HG03097 (cell line): ENCODE results near the gene LRIT3.
A peak's percentile ranks its signal among the peaks of the same experiment; 100 is the strongest.

Experiments used
- ATAC-seq: cut with Tn5 transposase; IDR thresholded peaks from one replicate; pipeline ENCODE4 v1.9.1; 2021; ENCODE audit not compliant: unreplicated experiment, low FRiP score

LRIT3 gene, protein sequence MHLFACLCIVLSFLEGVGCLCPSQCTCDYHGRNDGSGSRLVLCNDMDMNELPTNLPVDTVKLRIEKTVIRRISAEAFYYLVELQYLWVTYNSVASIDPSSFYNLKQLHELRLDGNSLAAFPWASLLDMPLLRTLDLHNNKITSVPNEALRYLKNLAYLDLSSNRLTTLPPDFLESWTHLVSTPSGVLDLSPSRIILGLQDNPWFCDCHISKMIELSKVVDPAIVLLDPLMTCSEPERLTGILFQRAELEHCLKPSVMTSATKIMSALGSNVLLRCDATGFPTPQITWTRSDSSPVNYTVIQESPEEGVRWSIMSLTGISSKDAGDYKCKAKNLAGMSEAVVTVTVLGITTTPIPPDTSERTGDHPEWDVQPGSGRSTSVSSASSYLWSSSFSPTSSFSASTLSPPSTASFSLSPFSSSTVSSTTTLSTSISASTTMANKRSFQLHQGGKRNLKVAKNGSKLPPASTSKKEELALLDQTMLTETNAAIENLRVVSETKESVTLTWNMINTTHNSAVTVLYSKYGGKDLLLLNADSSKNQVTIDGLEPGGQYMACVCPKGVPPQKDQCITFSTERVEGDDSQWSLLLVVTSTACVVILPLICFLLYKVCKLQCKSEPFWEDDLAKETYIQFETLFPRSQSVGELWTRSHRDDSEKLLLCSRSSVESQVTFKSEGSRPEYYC

DNA sequence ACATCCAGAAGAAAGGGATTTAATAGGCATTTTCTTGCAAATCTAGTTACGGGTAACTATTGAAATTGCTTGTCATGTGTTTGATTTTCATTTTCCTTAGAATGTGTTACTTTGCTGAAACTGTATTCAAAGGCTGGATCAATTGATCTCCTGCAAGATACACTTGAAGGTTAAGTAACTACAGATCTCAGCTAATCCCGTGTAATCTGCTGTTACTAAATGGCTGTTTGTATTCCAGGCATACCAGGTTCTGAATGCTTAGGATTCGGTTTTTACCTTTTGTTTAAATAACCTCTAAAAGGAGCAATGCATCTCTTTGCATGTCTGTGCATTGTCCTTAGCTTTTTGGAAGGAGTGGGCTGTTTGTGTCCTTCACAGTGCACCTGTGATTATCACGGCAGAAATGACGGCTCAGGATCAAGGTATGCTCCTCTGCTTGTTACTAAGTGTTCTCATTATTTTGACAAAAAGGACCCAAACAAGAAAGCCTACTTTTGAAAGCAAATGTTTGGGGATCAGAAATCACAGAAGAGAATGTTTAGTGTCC is at the start of gene LRIT3:
Gene LRIT3, plus strand, starts transcription at position 212 of the 547 bp plus-strand sequence. Its CDS starts 95 bp downstream, at position 307.
- ATAC-seq: no peak

DNA sequence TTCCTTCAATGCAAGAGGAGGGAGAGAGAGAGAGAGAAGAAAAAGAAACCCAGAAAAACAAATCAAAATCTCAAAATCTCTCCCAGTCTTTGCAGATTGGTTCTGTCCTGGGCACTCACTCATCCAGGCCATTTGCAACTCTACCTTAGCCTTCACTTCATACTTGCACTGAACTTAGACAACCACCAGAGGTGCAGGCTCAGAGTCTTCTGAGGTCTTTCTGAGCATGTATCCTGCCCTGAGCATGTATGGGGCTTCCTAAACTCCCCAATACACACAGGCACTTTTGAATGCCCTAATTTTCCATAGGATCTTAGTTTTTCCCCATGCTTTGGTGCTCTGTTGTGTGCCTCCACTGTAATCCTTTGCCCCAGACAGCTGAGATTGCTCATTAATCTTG is 49.0 kb upstream of the LRIT3 start:
- no peak for ATAC-seq

DNA sequence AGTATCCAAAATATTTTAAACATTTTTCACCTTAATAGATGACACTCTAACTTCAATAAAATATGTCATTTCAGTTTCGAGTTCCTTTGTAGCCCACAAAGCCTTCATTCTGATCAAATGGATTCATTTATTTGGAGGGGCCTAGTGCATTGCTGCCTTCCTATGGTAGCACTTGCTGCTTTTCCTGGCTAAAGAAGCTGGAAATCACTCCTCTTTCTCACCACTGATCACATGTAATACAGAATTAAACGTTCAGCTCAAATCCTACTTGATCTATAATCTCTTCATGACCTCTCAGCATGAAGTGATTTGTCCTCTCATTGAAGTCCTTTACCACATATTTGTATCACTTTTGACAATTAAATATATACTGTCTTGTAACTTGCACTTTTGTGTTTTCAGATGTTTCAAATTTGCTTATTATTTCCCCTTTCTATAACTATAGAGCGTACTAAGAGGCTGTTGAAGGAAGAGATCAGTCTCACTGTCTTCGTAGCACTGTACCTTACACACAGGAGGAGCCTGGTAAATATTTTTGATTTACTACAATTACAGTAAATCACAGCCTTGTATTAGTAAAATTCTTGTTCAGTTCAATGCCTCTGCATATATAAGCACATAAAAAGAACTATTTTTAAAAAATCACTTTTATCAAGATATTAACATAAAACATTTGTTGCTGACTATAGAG is 46.7 kb upstream of the LRIT3 start:
- no peak for ATAC-seq

DNA sequence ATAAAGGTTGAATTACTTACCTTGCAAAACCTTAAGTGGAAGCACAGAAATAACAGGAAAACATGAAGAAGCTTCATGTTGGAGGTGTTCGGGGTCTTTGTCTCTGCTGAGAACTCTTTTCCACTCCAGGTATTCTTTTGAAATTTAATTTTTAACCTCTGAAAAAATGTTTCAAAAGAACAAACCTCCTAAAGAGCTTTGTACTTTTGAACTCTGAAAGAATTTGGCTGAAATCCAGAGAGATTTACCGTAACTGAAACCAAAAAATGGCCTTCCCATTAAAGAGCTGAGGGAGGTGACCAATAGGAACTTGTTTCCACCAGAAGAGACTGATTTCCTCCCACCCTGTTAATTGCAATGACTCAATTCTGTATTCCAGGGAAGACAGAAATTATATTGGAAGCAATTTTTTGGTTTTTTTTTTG is 46.0 kb upstream of the LRIT3 start, which contains the start of gene CFI:
Gene CFI, minus strand, starts transcription at position 105 of the 425 bp plus-strand sequence. Its CDS starts 28 bp downstream, at position 77.
- ATAC-seq: no peak

DNA sequence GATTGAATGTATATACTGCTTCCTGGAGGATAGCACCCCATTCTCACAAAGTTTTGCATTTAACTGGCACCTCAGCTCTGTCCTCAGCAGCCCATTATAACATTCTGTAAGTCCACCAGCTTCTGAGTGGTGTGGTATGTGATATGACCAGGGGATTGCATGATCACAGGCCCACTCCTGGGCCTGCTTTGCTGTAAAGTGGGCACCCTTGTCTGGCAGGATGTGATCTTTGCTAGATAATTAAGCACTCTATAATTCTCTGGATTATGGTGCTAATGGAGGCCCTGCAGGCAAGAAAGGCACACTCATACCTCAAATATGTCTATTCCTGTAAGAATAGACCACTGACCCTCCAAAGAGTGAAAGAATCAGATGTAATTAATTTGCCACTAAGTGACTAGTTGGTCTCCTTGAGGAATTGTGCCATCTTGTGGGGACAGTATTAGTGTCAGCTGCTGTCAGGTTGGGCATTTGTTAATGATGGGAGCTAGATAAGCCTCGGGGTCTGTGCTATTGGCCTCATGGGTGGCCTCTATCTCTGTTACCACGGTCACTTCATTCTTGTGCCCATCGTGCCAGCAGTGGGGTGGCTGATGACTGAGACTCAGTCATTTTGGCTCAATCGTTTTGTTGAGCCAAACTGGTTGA is 43.9 kb upstream of the LRIT3 start:
- peak; percentile 61 for ATAC-seq

DNA sequence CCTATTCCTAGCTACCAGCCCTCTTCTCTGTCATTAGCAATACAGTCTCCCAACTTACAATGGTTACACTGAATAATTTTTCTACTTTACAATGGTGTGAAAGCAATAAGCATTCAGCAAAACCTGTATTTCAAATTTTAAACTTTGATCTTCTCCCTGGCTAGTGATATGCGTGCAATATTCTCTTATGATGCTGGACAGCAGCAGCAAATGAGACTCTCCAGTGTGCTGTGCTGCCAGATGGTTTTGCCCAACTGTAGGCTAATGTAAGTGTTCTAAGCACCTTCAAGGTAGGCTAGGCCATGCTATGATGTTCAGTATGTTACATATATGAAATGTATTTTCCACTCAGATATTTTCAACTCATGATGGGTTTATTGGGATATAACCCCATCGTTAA is 38.3 kb upstream of the LRIT3 start:
- ATAC-seq: no peak

DNA sequence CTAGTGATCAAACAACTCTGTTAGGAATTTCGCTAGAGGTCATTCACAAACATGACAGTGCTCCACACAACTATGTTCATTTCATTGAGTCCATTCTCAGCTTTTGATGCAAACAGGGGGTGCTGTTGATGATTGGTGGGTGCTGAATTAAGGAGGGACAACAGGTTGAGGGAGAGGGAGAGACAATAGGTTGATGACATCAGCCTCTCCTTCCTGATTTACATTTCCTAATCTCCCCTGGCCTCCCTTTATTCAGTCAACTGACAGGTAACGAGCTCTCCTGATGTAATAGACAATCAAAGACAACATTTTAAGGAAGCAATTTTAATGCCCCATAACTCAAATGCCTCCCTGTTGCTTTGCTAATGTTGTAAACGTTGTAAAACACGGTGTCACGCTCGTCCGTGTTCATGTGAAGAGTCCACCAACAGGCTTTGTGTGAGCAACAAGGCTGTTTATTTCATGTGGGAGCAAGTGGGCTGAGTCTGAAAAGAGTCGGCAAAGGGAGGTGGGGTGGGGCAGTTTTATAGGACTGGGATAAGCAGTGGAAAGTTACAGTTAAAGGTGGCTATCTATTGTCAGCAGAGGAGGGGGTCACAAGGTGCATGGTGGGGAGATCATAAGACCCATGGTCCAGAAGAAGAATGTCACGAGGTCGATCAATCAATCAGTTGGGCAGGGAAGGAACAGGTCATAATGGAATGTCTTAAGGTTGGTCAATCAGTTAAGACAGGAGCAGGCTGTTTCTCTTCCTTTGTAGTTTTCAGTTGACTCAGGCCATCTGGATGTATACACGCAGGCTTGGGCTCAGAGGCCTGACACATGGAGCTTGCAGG is 37.1 kb upstream of the LRIT3 start:
- no peak for ATAC-seq

DNA sequence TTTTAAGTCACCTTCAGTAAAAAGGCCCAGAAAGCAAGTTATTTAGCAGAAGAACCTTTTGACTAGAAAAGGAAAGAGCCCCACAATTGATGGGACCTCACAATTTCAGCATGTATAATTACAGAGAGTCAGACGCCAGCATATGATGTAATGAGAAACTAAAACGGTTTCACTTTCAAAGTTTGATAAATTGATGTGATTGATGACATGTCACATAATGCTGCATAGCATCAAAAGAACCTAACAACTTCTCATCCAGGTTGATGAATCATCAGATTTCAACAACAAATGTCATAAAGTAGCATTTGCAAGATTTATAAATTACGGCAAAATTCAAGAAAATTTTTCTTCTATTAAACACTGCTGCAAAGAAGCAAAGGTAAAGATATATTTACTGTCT is 36.2 kb upstream of the LRIT3 start:
- ATAC-seq: no peak

DNA sequence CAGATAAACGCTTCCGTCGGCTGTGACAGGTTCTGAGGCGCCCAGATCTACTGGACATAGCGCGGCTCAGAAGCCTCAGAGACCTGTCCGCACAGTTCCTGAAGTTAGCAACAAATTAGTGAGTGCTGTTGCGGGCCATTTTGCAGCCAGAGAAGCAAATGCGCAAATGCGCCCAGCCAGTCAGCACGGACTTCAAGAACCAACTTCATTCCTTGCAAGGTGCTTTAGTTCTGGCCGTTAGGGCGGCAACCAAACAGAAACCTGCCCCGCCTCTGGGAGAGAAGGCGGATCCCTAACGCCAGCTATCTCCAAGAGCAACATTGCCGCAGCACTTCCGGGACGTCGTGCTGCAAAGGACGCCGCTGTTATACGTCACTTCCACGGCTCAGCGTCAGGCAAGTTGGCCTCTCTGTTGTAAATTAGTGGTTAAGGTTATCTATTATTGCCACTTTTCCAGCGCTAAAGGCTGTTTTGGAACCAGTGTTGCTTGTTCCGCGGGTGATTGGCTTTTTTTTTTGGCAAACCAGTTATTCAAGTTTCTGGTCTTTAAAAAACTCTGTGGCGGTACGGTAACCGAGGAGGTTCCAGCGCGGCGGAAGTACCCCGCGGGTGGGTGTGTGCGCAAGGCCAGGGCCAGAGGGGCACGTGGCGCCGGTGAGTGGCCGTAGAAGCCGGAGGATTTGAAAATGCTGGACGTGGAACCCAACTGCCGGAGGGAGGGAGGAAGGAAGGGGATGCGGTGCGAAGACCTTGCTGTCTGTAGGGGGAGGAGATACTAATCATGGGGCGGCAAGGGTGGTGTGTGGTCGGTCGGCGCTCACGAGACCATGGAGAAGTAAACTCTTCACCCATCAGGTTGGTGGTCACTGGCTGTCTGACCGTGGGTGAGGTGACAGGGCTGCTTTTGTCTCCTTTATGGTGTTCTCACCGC is 32.5 kb upstream of the LRIT3 start, which contains the start of gene GAR1:
Gene GAR1, plus strand, starts transcription at position 612 of the 931 bp plus-strand sequence. CDS start 403 bp downstream, outside the sequence.
- ATAC-seq: peak; percentile 99

DNA sequence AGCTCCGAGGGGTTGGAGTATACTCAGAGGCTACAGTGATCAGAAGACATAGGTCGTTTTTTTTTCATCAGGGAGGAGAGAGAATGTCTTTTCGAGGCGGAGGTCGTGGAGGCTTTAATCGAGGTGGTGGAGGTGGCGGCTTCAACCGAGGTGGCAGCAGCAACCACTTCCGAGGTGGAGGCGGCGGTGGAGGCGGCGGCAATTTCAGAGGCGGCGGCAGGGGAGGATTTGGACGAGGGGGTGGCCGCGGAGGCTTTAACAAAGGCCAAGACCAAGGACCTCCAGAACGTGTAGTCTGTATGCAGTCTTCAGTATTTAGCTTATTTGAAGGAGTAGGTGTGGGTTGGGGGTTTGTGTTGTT is 31.8 kb upstream of the LRIT3 start:
- no peak for ATAC-seq

DNA sequence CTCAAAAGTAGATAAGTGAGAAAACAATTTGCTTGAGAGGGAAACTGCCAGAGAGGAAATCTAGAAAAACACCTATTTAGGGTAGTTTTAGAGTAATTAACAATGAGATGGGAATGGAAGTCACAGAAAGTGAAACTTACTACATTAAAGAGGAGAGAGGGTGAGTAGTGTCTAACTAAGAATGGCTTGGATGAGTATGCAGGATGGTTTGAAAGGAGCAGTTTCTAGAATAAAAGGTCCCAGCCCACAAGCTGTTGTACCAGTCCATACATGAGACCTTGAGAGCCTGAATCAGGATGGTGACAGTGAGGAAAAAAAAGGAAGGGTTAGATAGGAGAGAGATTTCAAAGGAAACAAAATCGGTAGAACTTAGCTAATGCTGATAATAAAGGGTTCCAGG is 31.0 kb upstream of the LRIT3 start:
- no peak for ATAC-seq

DNA sequence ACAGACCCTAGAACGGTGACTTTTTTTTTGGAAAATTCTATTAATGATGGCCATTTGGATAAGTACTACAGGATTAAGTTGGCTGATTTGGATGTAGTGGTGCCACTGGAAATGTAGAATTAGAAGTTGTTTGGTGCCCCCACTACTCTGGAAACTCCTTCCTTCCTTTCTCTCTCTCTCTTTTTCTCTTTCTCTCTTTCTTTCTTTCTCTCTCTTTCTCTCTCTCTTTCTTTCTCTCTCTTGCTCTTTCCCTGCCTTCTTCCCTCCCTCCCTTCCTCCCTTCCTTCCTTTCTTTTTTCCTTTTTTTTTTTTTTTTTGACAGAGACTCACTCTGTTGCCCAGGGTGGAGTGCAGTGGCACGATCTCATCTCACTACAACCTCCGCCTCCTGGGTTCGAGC is 29.6 kb upstream of the LRIT3 start:
- no peak for ATAC-seq

DNA sequence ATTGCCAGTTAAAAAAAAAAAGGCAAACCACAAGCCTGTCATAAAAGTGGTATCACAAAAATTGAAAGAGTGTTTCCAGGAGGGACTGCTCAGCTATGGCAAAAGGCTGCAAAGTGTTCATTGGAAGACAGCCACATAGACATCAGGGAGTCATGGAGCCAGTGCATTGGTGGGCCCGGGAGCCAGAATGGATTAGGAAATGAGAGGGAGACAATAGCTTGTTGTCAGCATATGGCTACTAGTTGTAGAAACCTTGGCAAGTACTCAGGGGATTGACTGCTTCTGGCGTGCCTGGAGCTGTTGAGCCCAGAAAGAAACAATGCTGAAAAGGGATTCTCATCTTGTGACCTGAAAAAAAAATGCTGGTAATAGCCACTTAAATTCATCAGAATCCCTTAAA is 27.3 kb upstream of the LRIT3 start:
- ATAC-seq: no peak

DNA sequence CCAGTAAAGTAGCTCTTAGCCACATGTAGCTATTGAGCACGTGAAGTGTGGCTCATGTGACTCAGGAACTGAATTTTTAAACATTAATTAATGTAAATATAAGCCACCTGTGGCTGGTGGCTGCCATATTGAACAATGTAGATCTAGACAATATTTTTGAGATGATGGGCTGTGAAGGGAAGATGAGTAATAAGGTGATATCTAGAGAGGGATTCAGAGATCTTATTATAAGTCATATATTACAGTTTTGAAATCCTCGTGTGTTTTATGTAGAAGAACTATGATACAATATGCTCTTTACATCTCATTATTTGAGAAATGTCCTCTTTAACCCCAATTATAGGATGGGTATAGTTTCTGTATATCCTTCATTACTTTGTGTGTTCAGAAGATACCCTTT is 26.7 kb upstream of the LRIT3 start:
- ATAC-seq: no peak

DNA sequence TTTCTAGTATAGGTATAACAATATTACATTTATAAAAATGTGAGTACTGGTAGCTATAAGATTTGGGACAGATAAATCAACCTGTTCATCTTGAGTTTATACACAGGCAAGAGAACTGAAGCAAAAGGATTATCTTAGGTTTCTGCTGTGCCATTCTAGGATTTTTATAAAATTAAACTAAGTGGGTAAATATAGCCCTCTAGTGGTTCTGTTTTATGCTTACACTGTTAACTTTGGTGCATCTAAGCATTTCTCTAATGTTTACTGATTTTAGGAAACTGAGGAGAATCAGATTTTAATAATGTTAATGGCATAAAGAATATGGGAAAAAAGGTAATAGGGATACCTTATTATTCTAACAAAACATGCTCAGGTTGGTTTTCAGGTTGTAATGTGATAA is 21.2 kb upstream of the LRIT3 start:
- no peak for ATAC-seq

DNA sequence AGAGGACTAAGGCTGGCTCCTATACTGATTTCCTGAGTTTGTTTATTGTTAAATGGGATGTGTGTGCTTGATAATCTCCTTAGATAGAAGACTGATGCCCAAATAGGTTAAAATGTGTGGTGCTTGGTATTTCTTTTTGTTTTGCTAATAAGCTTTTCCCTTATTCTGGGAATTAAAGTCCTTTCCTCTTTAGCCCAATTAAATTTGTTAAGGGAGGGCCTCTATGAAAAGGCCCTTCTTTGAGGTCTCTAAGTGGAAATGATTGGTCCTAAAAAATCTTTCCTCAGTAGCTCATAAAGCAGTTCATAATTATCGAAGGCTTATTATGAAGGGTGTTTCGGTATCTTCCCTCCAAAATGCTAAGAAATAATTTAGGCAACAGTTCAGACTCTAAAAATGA is 20.2 kb upstream of the LRIT3 start, which contains the start of gene RRH:
Gene RRH, plus strand, starts transcription at position 301 of the 400 bp plus-strand sequence. Its CDS starts 56 bp downstream, at position 357.
- ATAC-seq: no peak

DNA sequence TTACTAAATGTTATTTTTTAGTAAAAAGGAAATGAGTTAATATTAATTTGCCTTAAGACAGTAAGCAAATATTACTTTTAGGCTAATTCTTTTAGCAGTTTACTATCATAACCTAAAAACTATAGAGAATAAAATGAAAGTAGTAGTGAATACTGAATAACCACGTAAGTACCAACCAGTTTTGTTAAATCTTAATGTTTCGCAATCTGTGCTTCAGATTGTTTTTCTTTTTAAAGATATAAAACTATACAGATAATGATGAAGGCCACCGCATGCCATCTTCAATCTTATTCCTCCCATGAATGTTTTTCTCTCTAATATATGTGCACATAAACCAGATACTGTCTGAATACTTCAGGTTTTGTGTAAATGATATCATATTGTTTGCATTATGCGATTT is 14.2 kb upstream of the LRIT3 start:
- no peak for ATAC-seq

DNA sequence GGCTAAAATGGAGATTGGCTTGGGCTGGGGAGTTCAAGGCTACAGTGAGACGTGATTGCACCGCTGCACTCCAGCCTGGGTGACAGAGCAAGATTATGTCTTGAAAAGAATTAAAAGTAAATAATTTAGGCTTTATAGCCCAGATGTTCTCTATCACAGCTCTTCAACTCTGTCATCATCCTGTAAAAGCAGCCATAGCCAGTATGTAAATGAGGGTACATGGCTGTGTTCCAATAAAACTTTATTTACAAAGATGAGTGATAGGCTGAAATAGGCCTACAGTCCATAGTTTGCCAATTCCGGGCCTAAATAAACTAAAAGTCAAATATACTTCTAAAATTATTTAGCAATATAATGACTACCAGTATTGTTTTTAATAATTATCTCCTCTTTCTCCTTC is 10.9 kb upstream of the LRIT3 start:
- no peak for ATAC-seq
